ENCODE measurements around the gene EFL1. TPM values are rescaled to one million over a fixed set of nuclear protein-coding genes. Genes with fewer than 3 reads are reported as not detected.

The EFL1 gene
- total and polyA plus RNA-seq, 9 of the 15 experiments (the other 6 are each of a cell fraction or from before 2014, with no cell fraction given) = 4.8 to 32.5 (median 16.9) TPM

GRCh38 chr15:82231842-82232241 is 30.7 kb downstream of the EFL1 start (continued):
- TF ChIP-seq NFIX (CRISPR knock-in tag; IDR thresholded peaks at IDR 0.05; ENCODE audit: low read depth) = no peak
- TF ChIP-seq ATF7 (IDR thresholded peaks at IDR 0.05) = 0 out of 2 replicates have a peak, but pooled peaks have one; percentile 41
- peak; percentile 28; the same call in 1 of the 2 replicates for TF ChIP-seq SMARCE1 (IDR thresholded peaks at IDR 0.05)
- no peak for TF ChIP-seq TSHZ1 (CRISPR knock-in tag; IDR thresholded peaks at IDR 0.05)
- no peak for TF ChIP-seq ZNF785 (CRISPR knock-in tag; IDR thresholded peaks at IDR 0.05)
- TF ChIP-seq HDAC1 (IDR thresholded peaks at IDR 0.05) = peak in 1 of 2 experiments; percentile 30; a peak in 1 of 4 replicates
- peak; percentile 43 for TF ChIP-seq CXXC5 (CRISPR knock-in tag; IDR thresholded peaks at IDR 0.05)
- TF ChIP-seq MEF2D (tag; conservative IDR thresholded peaks at IDR 0.05; ENCODE audit: low read depth) = 0 out of 2 replicates have a peak, but pooled peaks have one; percentile 37
- TF ChIP-seq EP300 (IDR thresholded peaks at IDR 0.05; ENCODE audit: low read length) = peak; percentile 58; the same call in 1 of the 2 replicates
- no peak for TF ChIP-seq ZNF133 (CRISPR knock-in tag; IDR thresholded peaks at IDR 0.05)
- TF ChIP-seq TEAD4 (IDR thresholded peaks at IDR 0.05; ENCODE audit: low read length) = peak; percentile 81
- no peak for TF ChIP-seq TEAD4 (CRISPR knock-in tag; IDR thresholded peaks at IDR 0.05; ENCODE audit: borderline replicate concordance)
- peak; percentile 83 for TF ChIP-seq ARID1B (IDR thresholded peaks at IDR 0.05)
- TF ChIP-seq RFX1 (IDR thresholded peaks at IDR 0.05) = no peak
- TF ChIP-seq ZNF316 (IDR thresholded peaks at IDR 0.05) = no peak
- peak; percentile 8; the same call in 1 of the 2 replicates for TF ChIP-seq BHLHE40 (IDR thresholded peaks at IDR 0.05; ENCODE audit: low read length)
- no peak for TF ChIP-seq NRF1 (conservative IDR thresholded peaks at IDR 0.05 in 1 of 2, IDR thresholded peaks at IDR 0.05 in 1 of 2)
- TF ChIP-seq ZEB2 (IDR thresholded peaks at IDR 0.05) = no peak
- TF ChIP-seq TCF3 (CRISPR knock-in tag; IDR thresholded peaks at IDR 0.05) = peak; percentile 85
- TF ChIP-seq ZNF592 (IDR thresholded peaks at IDR 0.05) = 0 out of 2 replicates have a peak, but pooled peaks have one; percentile 43
- TF ChIP-seq TAL1 (IDR thresholded peaks at IDR 0.05) = peak; percentile 76
- TF ChIP-seq NCOR1 (IDR thresholded peaks at IDR 0.05) = peak; percentile 60
- TF ChIP-seq TRIM24 (IDR thresholded peaks at IDR 0.05) = peak; percentile 13 to 61; a peak in 2 of 4 replicates
- peak; percentile 49; the same call in 1 of the 2 replicates for TF ChIP-seq POLR2AphosphoS5 (IDR thresholded peaks at IDR 0.05; ENCODE audit: control insufficient read depth, insufficient read depth, low read depth, low read length)
- peak; percentile 61 for TF ChIP-seq GABPA (tag; conservative IDR thresholded peaks at IDR 0.05; ENCODE audit: low read depth)
- TF ChIP-seq NEUROD1 (IDR thresholded peaks at IDR 0.05; ENCODE audit: borderline replicate concordance, low read depth, low read length, partially characterized antibody) = peak; percentile 12

Measured in K562 (cell line).